IPS-20b (cell line): ENCODE measurements around the gene CCDC7.
"Not testable (repeated sequence)": the region's sequence is repeated elsewhere in the genome, so short reads cannot be mapped to it uniquely, and the experiment has no call there.

Experiments used
- H3K27ac ChIP-seq: one replicate; pipeline ENCODE4 v1.5.1; 2013; ENCODE audit warnings: low read length
- H3K27me3 ChIP-seq: 2 replicates; pipeline ENCODE4 v1.6.1; 2013; ENCODE audit warnings: mild to moderate bottlenecking, low read length, inconsistent platforms; ENCODE audit not compliant: insufficient read depth
- H3K36me3 ChIP-seq: 2 replicates; pipeline ENCODE4 v1.6.1; 2013; ENCODE audit warnings: low read depth, mild to moderate bottlenecking, inconsistent platforms, low read length, moderate library complexity; ENCODE audit not compliant: insufficient read depth
- H3K4me1 ChIP-seq: 2 replicates; pipeline ENCODE4 v1.6.1; 2013; ENCODE audit warnings: mild to moderate bottlenecking, control low read depth, inconsistent platforms, low read length, moderate library complexity; ENCODE audit not compliant: insufficient read depth
- H3K4me3 ChIP-seq: 2 replicates; pipeline ENCODE4 v1.5.1; 2013; ENCODE audit warnings: mild to moderate bottlenecking, low read length, inconsistent platforms
- H3K9ac ChIP-seq: 2 replicates; pipeline ENCODE4 v1.6.1; 2013; ENCODE audit warnings: low read depth, mild to moderate bottlenecking, inconsistent platforms, low read length, moderate library complexity
- H3K9me3 ChIP-seq: 2 replicates; pipeline ENCODE4 v1.6.1; 2013; ENCODE audit warnings: mild to moderate bottlenecking, low read depth, low read length, inconsistent platforms; ENCODE audit not compliant: insufficient read depth

The CCDC7 gene

DNA sequence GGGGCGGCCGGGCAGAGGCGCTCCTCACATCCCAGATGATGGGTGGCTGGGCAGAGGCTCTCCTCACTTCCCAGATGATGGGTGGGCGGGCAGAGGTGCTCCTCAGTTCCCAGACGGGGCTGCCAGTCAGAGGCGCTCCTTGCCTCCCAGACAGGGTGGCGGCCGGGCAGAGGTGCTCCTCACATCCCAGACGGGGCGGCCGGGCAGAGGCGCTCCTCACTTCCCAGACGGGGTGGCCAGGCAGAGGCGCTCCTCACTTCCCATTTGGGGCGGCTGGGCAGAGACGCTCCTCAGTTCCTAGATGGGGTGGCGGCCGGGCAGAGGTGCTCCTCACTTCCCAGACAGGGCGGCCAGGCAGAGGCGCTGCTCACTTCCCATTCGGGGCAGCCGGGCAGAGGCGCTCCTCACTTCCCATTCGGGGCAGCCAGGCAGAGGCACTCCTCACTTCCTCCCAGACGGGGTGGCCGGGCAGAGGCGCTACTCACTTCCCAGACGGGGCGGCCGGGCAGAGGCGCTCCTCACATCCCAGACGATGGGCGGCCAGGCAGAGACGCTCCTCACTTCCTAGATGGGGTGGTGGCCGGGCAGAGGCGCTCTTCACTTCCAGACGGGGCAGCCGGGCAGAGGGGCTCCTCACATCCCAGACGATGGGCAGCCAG, 60.0 kb downstream of the CCDC7 start:
- H3K9ac ChIP-seq, H3K27ac ChIP-seq, H3K4me3 ChIP-seq, H3K36me3 ChIP-seq, H3K27me3 ChIP-seq, H3K4me1 ChIP-seq: not testable (repeated sequence)
- H3K9me3 ChIP-seq, result peaks cover 26% of the 10 kb centered on the region

DNA sequence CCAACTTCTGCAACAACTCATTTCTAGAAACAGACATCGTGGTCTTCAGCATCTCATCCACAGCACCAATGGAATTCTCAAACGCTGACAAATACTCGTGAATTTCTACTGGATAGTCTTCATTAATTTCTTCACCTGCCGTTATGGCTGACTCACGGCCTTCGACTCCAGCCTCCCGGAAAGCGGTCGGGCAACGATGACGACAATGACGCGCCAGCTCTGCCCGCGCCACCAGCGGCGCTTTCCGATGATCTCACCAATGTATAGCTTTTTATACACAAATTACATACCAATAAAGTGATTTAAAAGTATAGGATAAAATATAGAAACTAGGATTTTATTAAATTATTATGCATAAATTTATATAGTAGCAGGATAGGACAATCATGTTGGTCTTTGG, 65.7 kb downstream of the CCDC7 start:
- no peak overlapping the region for H3K9ac ChIP-seq
- no peaks in the 10 kb centered on the region for H3K36me3 ChIP-seq
- no peaks in the 10 kb centered on the region for H3K4me1 ChIP-seq
- H3K27ac ChIP-seq, result no peak overlapping the region
- H3K27me3 ChIP-seq, result no peaks in the 10 kb centered on the region
- H3K9me3 ChIP-seq, result peaks cover 3% of the 10 kb centered on the region; the same call in 1 of the 2 replicates
- no peak overlapping the region for H3K4me3 ChIP-seq

DNA sequence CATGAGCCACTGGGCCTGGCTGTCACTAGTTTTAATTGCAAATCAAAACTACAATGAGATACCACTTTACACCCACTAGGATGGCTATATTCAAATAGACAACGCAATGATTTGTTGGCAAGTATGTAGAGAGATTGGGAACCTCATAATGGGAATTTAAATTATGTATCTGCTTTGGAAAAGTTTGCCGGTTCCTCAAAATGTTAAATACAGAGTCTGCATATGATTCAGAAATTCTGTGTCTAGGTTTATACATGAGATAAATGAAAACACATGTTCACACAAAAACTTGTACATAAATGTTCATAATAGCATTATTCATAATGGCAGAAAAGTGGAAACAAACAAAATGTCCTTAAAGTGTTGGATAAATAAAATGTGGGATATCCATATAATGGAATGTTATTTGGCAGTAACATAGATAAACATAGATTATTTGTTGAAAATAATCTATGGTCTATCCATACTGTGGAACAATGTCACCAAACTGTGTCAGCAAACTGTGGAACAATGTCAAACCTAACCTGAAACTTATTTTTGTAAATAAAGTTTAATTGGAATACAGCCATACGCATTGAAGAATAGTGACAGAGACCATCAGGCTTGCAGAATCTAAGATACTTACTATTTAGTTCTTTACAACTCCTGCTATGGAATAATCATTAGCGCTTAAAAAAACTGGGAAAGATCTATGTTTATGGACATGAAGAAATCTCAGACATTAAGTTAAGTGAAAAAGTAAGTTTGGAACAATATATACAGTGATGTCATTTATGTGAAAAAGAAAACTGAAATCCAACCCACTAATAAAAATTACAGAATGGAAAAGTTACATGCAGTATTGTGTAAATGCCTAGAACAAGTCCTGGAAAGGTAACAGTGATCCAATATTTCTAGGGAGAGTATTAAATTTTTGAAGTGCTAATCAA, 70.9 kb downstream of the CCDC7 start:
- no peaks in the 10 kb centered on the region for H3K27me3 ChIP-seq
- H3K36me3 ChIP-seq, result no peaks in the 10 kb centered on the region
- no peak overlapping the region for H3K9ac ChIP-seq
- no peak overlapping the region for H3K27ac ChIP-seq
- no peaks in the 10 kb centered on the region for H3K4me1 ChIP-seq
- no peak overlapping the region for H3K4me3 ChIP-seq
- peaks cover 10% of the 10 kb centered on the region; the same call in 1 of the 2 replicates for H3K9me3 ChIP-seq

DNA sequence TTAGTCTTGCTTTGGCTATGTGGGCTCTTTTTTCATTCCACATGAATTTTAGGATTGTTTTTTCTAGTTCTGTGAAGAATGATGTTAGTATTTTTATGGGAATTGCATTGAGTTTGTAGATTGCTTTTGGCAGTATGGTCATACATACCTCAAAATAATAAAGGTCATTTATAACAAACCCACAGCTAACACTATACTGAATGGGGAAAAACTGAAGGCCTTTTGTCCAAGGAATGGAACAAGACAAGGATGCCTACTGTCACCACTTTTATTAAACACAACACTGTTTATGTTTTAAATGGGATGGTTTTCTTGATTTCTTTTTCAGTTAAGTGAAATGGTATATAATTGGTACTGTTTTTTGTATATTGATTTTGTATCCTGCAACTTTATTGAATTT, 84.3 kb downstream of the CCDC7 start:
- H3K9ac ChIP-seq, result no peak overlapping the region
- no peak overlapping the region for H3K27ac ChIP-seq
- no peaks in the 10 kb centered on the region for H3K27me3 ChIP-seq
- no peaks in the 10 kb centered on the region for H3K9me3 ChIP-seq
- H3K4me1 ChIP-seq, result no peaks in the 10 kb centered on the region
- no peak overlapping the region for H3K4me3 ChIP-seq
- H3K36me3 ChIP-seq, result no peaks in the 10 kb centered on the region

DNA sequence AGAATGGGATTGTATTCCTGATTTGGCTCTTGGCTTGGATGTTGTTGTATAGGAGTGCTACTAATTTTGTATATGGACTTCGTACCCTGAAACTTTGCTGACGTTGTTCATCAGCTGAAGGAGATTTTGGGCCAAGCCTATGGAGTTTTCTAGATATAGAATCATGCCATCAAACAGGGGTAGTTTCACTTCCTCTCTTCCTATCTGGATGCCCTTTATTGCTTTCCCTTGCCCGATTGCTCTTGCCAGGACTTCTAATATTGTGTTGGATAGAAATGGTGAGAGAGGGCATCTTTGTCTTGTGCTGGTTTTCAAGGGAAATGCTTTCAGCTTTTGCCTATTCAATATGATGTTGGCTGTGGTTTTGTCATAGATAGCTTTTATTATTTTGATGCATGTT, 92.3 kb downstream of the CCDC7 start:
- no peaks in the 10 kb centered on the region for H3K36me3 ChIP-seq

DNA sequence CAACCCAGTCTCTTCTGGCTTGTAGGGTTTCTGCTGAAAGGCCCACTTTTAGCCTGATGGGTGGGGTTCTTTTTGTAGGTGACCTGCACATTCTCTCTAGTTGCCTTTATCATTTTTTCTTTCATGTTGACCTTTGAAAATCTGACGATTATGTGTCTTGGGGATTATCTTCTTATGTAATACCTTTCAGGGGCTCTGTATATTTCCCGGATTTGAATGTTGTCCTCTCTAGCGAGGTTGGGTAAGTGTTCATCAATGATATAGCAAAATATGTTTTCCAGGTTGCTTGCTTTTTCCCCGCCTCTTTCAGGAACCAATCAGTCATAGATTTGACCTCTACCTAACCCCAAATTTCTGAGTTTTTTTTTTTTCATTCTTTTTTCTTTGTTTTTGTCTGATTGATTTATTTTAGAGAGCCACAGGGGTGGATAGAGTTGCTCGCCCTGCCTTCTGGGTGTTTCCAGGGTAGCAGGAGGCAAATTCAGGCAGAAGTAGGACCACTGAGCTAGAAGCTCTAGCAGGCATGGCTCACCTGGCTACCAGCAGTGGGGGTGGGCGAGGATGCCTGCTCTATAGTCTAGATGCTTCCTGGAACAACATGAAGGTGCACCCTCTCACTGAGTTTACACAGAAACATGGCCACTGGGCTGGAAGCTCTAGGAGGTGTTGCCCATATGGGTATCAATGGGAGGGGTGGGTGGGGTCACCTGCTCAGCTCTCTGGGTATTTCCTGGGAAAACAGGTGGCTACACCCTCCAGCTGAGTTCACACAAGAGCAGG, 94.9 kb downstream of the CCDC7 start:
- H3K27ac ChIP-seq, result no peak overlapping the region
- no peaks in the 10 kb centered on the region for H3K4me1 ChIP-seq
- no peak overlapping the region for H3K9ac ChIP-seq
- no peaks in the 10 kb centered on the region for H3K9me3 ChIP-seq
- H3K36me3 ChIP-seq, result no peaks in the 10 kb centered on the region
- H3K4me3 ChIP-seq, result no peak overlapping the region
- H3K27me3 ChIP-seq, result no peaks in the 10 kb centered on the region

More for the DNA sequence above, 92.3 kb downstream of the CCDC7 start:
- Histone ChIP-seq H3K4me1 (no peaks in the 10 kb centered on the region), H3K27me3 (no peaks in the 10 kb centered on the region), H3K9me3 (no peaks in the 10 kb centered on the region), H3K9ac (no peak overlapping the region), H3K4me3 (no peak overlapping the region), H3K27ac (no peak overlapping the region)

DNA sequence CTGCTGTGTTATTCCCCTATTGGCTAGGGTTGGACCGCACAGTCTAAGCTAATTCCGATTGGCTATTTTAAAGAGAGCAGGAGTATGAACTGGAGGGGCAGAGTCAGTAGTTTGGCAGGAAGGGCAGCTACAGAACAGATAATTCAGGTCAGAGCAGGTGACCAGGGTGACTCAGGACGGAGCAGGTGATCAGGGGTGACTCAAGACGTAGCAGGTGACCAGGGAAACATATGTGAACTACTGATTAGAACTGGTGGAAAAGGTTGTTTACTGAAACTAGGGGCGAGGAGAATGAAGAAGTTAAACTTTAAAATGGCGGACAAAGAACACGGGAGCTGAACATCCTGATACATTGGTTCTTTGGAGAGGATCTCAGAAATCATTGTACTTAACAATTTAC, 102.3 kb downstream of the CCDC7 start:
- Histone ChIP-seq H3K36me3 (no peaks in the 10 kb centered on the region), H3K27me3 (no peaks in the 10 kb centered on the region), H3K27ac (no peak overlapping the region), H3K9me3 (no peaks in the 10 kb centered on the region), H3K9ac (no peak overlapping the region), H3K4me1 (no peaks in the 10 kb centered on the region), H3K4me3 (no peak overlapping the region)

DNA sequence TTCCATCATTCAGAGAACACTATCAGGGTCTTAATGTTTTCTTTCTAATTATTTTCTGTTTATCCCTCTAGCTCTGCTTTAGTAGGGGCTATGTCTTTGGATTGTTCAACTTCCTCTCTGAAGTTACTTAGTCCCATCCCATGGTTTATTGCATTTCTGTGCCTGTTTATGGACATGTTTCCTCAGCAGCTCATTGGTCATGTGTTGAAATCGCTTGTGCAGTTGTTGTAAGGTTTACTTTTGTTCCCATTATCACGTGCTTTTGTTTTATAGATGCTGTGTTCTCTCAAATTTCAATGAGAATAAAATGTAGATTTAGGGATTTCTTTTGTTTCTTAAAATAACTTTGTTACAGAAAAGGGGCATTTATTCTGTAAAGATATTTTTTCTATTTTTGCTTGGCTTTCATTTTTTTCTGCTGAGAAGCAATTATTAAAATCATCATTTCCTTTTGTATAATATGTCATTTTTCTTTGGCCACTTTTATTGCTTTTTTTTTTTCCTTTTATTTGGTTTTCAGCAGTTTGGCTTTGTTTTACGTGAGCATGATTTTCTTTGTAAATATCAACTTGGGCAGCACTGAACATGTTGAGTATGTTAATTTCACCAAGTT, 110.9 kb downstream of the CCDC7 start:
- no peaks in the 10 kb centered on the region for H3K36me3 ChIP-seq
- H3K4me3 ChIP-seq, result no peak overlapping the region
- H3K4me1 ChIP-seq, result no peaks in the 10 kb centered on the region
- no peaks in the 10 kb centered on the region for H3K27me3 ChIP-seq
- H3K9me3 ChIP-seq, result peaks cover 20% of the 10 kb centered on the region
- H3K27ac ChIP-seq, result no peak overlapping the region
- no peak overlapping the region for H3K9ac ChIP-seq

DNA sequence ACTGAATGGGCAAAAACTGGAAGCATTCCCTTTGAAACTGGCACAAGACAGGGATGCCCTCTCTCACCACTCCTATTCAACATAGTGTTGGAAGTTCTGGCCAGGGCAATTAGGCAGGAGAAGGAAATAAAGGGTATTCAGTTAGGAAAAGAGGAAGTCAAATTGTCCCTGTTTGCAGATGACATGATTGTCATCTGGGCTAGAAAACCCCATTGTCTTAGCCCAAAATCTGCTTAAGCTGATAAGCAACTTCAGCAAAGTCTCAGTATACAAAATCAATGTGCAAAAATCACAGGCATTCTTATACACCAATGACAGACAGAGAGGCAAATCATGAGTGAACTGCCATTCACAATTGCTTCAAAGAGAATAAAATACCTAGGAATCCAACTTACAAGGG, 116.8 kb downstream of the CCDC7 start:
- H3K27ac ChIP-seq, H3K27me3 ChIP-seq, H3K4me1 ChIP-seq: not testable (repeated sequence)

DNA sequence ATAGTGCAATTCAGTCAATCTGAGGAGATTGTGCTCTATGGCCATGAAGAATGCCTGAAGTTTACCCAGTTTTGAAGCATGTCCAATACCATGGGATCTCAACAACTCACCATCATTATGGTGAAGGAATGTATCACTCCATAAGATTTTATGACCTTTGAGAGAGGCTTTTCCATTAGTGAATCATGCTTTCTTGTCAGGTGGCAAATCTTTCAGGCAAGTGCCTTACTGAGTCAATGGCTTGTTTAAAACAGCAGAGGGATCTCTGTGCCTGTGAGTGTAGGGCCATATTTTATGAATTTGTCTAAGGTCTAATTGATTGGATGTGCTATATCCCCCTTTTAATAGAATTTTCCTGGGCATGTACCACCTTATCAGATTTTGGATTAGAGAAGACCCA, 131.5 kb downstream of the CCDC7 start:
- Histone ChIP-seq H3K27me3 (no peaks in the 10 kb centered on the region), H3K36me3 (no peaks in the 10 kb centered on the region), H3K27ac (no peak overlapping the region), H3K9ac (no peak overlapping the region), H3K4me1 (no peaks in the 10 kb centered on the region), H3K9me3 (no peaks in the 10 kb centered on the region), H3K4me3 (no peak overlapping the region)

More for the DNA sequence above, 116.8 kb downstream of the CCDC7 start:
- not testable (repeated sequence) for H3K9ac ChIP-seq, H3K4me3 ChIP-seq, H3K36me3 ChIP-seq
- H3K9me3 ChIP-seq, result peaks cover 12% of the 10 kb centered on the region

DNA sequence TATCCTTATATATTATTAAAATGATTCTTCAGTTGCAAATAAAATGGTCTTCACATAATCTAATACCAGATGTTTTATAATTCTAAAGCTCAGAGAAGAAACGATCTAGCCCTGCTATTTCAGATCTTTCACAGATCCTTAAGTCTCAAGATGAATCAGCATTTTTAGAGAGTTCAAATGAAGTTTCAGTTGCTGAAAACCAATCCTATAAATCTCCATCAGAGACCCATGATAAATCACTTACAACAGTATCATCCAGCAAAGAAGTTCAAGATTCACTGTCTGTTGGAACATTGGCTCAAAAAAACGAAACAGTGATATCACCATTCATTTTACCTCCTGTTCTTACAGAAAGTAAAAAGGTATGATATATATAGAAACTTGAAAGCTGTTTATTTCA, 137.0 kb downstream of the CCDC7 start:
- no peaks in the 10 kb centered on the region for H3K4me1 ChIP-seq
- no peak overlapping the region for H3K27ac ChIP-seq
- H3K27me3 ChIP-seq, result no peaks in the 10 kb centered on the region
- no peaks in the 10 kb centered on the region for H3K9me3 ChIP-seq
- no peak overlapping the region for H3K9ac ChIP-seq
- no peak overlapping the region for H3K4me3 ChIP-seq
- no peaks in the 10 kb centered on the region for H3K36me3 ChIP-seq
